Endothelial cell of umbilical vein (primary cell): ENCODE measurements around the gene PSG5.
"Not testable (repeated sequence)": the region's sequence is repeated elsewhere in the genome, so short reads cannot be mapped to it uniquely, and the experiment has no call there.

Experiments used
- POLR2A ChIP-seq: IDR thresholded peaks from 2 replicates; pipeline ENCODE4 v1.6.1; 2012; ENCODE audit warnings: low read depth, mild to moderate bottlenecking, control low read depth, low read length
- TF ChIP-seq, protein P1 (sequence below), 2 donors: IDR thresholded peaks; 1 replicate in 1 of 2; 2 replicates in 1 of 2; pipeline ENCODE4 v1.5.1; 2011; ENCODE audit warnings: low read length in 2 of 2, mild to moderate bottlenecking in 2 of 2, moderate library complexity in 2 of 2, control low read depth in 1 of 2, inconsistent platforms in 1 of 2, low read depth in 1 of 2; ENCODE audit not compliant: insufficient read depth in 1 of 2; ENCODE audit errors: extremely low read depth in 1 of 2
- TF ChIP-seq, protein P2 (sequence below): IDR thresholded peaks from 2 replicates; pipeline ENCODE4 v1.6.1; 2011; ENCODE audit not compliant: insufficient read depth, insufficient read length

DNA sequence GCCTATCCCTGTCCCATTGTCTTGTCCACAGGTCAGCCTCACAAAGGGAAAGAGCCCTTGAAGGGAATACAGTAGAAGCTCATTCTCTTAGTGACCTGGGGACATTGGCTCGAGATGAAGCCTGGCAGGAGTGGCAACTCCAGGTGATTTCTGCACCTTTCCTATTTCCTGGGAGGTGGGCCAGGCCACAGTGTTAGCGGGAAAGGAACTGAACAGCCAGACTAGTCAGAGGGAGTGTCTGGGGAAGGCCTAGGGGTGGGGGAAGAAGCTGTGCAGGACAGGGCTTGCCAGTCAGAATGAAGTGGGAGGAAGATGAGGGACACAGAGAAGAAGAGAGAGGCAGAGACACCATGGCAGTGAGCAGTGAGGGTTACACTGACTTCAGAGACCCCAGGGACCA lies 15.6 kb upstream of the PSG5 start:
- TF ChIP-seq, protein P1, sequence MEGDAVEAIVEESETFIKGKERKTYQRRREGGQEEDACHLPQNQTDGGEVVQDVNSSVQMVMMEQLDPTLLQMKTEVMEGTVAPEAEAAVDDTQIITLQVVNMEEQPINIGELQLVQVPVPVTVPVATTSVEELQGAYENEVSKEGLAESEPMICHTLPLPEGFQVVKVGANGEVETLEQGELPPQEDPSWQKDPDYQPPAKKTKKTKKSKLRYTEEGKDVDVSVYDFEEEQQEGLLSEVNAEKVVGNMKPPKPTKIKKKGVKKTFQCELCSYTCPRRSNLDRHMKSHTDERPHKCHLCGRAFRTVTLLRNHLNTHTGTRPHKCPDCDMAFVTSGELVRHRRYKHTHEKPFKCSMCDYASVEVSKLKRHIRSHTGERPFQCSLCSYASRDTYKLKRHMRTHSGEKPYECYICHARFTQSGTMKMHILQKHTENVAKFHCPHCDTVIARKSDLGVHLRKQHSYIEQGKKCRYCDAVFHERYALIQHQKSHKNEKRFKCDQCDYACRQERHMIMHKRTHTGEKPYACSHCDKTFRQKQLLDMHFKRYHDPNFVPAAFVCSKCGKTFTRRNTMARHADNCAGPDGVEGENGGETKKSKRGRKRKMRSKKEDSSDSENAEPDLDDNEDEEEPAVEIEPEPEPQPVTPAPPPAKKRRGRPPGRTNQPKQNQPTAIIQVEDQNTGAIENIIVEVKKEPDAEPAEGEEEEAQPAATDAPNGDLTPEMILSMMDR (IDR thresholded peaks at IDR 0.05; ENCODE audit: extremely low read depth in 1 of 2, insufficient read depth in 1 of 2, low read depth in 1 of 2, low read length in 2 of 2) = not testable (repeated sequence)
- not testable (repeated sequence) for TF ChIP-seq POLR2A
- TF ChIP-seq, protein P2, sequence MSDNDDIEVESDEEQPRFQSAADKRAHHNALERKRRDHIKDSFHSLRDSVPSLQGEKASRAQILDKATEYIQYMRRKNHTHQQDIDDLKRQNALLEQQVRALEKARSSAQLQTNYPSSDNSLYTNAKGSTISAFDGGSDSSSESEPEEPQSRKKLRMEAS = not testable (repeated sequence)
